Endothelial cell of umbilical vein (primary cell): ENCODE measurements around the gene OSBPL5.

ENCODE experiments used
- EZH2 ChIP-seq: IDR thresholded peaks from 2 replicates; pipeline ENCODE4 v1.6.1; 2012; ENCODE audit warnings: borderline replicate concordance, low read depth, mild to moderate bottlenecking, moderate library complexity, low read length, inconsistent platforms; ENCODE audit not compliant: severe bottlenecking
- JUN ChIP-seq: IDR thresholded peaks from 2 replicates; pipeline ENCODE4 v1.6.1; 2011; ENCODE audit warnings: borderline replicate concordance, low read depth; ENCODE audit not compliant: insufficient read length, insufficient read depth
- POLR2A ChIP-seq: IDR thresholded peaks from 2 replicates; pipeline ENCODE4 v1.6.1; 2012; ENCODE audit warnings: low read depth, mild to moderate bottlenecking, control low read depth, low read length
- POLR2AphosphoS5 ChIP-seq: IDR thresholded peaks from 2 replicates; pipeline ENCODE4 v1.6.1; 2012; ENCODE audit warnings: low read depth, mild to moderate bottlenecking, control low read depth, low read length, moderate library complexity; ENCODE audit not compliant: insufficient read depth
- TF ChIP-seq, protein P1 (sequence below), 2 donors: IDR thresholded peaks; 1 replicate in 1 of 2; 2 replicates in 1 of 2; pipeline ENCODE4 v1.5.1; 2011; ENCODE audit warnings: low read length in 2 of 2, mild to moderate bottlenecking in 2 of 2, moderate library complexity in 2 of 2, control low read depth in 1 of 2, inconsistent platforms in 1 of 2, low read depth in 1 of 2; ENCODE audit not compliant: insufficient read depth in 1 of 2; ENCODE audit errors: extremely low read depth in 1 of 2

DNA sequence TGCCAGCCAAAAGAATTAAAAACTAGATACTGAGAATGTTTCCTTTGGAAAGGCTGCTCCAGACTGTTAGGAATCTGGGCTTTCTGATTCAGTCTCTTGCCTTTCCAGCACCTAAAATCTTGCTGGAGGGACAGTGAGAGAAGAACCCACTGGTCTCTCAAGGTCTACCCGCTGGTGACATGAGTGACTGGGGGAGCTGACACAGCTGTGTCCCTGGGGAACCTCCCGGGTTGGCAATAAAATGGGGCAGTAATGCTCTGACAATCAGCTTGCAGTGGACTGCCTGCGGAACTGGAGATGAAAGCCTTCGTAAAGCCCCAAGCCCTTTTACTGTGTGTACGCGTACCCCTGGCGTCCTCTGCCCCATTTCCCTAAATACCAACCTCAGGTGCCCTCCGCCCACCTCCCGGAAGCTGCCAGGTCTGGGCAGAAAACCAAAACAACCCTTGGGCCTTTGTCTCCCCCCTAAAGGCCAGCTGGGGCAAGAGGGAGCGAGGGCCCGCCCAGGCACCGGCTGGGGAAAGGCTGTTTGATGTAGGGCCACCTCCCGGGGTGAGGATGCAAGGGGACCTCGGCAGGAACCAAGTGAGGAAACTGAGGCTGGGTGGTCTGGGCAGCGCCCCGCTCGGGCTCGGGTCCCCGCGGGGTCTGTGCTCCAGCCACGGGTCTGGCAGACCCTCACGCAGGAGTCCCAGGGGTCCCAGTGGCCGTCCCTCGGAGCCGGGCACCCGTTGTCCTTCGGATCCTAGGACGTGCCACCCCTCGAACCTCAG, 108.6 kb downstream of the OSBPL5 start:
- TF ChIP-seq POLR2A (no peak), EZH2 (no peak), JUN (no peak), POLR2AphosphoS5 (no peak)
- TF ChIP-seq, protein P1, sequence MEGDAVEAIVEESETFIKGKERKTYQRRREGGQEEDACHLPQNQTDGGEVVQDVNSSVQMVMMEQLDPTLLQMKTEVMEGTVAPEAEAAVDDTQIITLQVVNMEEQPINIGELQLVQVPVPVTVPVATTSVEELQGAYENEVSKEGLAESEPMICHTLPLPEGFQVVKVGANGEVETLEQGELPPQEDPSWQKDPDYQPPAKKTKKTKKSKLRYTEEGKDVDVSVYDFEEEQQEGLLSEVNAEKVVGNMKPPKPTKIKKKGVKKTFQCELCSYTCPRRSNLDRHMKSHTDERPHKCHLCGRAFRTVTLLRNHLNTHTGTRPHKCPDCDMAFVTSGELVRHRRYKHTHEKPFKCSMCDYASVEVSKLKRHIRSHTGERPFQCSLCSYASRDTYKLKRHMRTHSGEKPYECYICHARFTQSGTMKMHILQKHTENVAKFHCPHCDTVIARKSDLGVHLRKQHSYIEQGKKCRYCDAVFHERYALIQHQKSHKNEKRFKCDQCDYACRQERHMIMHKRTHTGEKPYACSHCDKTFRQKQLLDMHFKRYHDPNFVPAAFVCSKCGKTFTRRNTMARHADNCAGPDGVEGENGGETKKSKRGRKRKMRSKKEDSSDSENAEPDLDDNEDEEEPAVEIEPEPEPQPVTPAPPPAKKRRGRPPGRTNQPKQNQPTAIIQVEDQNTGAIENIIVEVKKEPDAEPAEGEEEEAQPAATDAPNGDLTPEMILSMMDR (IDR thresholded peaks at IDR 0.05; ENCODE audit: extremely low read depth in 1 of 2, insufficient read depth in 1 of 2, low read depth in 1 of 2, low read length in 2 of 2) = no peak
